Activated B cell treated with CpG ODN at 0.5 μM for 24 hours (primary cell): ENCODE measurements around the gene CHRNA5. TPM values are rescaled to one million over a fixed set of nuclear protein-coding genes. Genes with fewer than 3 reads are reported as not detected.

Experiments
- ATAC-seq: fragments of 200-7000 bp; cut with Tn5 transposase; one replicate; pipeline ENCODE4 v1.10.0; 2021; ENCODE audit warnings: low read depth, mild to moderate bottlenecking, moderate library complexity
- CTCF ChIA-PET: fragments of 350-600 bp; sonication (Branson Sonifier 250); formaldehyde crosslinking; loops from one replicate; lab custom pipeline; 2021; ENCODE audit warnings: antibody characterized with exemption; lab: Charles Lee
- POLR2A ChIA-PET: fragments of 350-600 bp; sonication (Branson Sonifier 250); formaldehyde crosslinking; loops from one replicate; lab custom pipeline; 2021; ENCODE audit warnings: antibody characterized with exemption; lab: Charles Lee
- DNase-seq: peaks from one replicate; pipeline ENCODE4 v3.0.0; 2022
- H3K27ac Mint-ChIP-seq: one replicate; pipeline ENCODE4 v1.8.0; 2020; ENCODE audit warnings: mixed read lengths
- H3K27me3 Mint-ChIP-seq: one replicate; pipeline ENCODE4 v1.8.0; 2021; ENCODE audit warnings: mixed read lengths
- H3K36me3 Mint-ChIP-seq: one replicate; pipeline ENCODE4 v1.8.0; 2021; ENCODE audit warnings: low read depth, mixed read lengths
- H3K4me1 Mint-ChIP-seq: one replicate; pipeline ENCODE4 v1.8.0; 2021; ENCODE audit warnings: mixed read lengths
- H3K4me3 Mint-ChIP-seq: one replicate; pipeline ENCODE4 v1.8.0; 2020; ENCODE audit warnings: mild to moderate bottlenecking, mixed read lengths
- H3K9me3 Mint-ChIP-seq: one replicate; pipeline ENCODE4 v1.8.0; 2020; ENCODE audit warnings: mixed read lengths
- CTCF ChIP-seq: fragments of 200-600 bp; IDR thresholded peaks from one replicate; pipeline ENCODE4 v1.8.0; 2022; ENCODE audit warnings: antibody characterized with exemption, mild to moderate bottlenecking
- intact Hi-C: fragments of 100-400 bp; cut with micrococcal nuclease; formaldehyde crosslinking; loops from one replicate; pipeline ENCODE4 v1.15.1; 2024
- total RNA-seq: library from RNA; stranded (reverse); gene quantifications from 2 replicates; pipeline ENCODE4 v1.2.3, GENCODE V29; 2022

The CHRNA5 gene
- total RNA-seq, 1 donor from 2014 or later, result 1.3 TPM

- Mint-ChIP-seq H3K27me3 (peaks cover 48% of the 10 kb centered on the region), H3K4me1 (peaks cover 3% of the 10 kb centered on the region), H3K9me3 (no peaks in the 10 kb centered on the region), H3K27ac (no peak overlapping the region), H3K4me3 (no peak overlapping the region), H3K36me3 (no peaks in the 10 kb centered on the region)
- no peak for TF ChIP-seq CTCF
- CTCF ChIA-PET, result no interaction called here
- intact Hi-C loops, result no loop called here
- ATAC-seq (no peak), DNase-seq (no peak)
- POLR2A ChIA-PET, result no interaction called here
Measured at GRCh38 chr15:78623786-78624497, 58.6 kb downstream of the CHRNA5 start.

- Mint-ChIP-seq H3K4me1 (no peaks in the 10 kb centered on the region), H3K27ac (no peak overlapping the region), H3K27me3 (peaks cover 48% of the 10 kb centered on the region), H3K4me3 (no peak overlapping the region), H3K9me3 (no peaks in the 10 kb centered on the region), H3K36me3 (no peaks in the 10 kb centered on the region)
- DNase-seq (no peak), ATAC-seq (no peak)
- CTCF ChIA-PET, result no interaction called here
- no peak for TF ChIP-seq CTCF
- POLR2A ChIA-PET, result no interaction called here
- intact Hi-C loops, result no loop called here
Measured at GRCh38 chr15:78624651-78625590, 59.6 kb downstream of the CHRNA5 start.

- Mint-ChIP-seq H3K36me3 (no peaks in the 10 kb centered on the region), H3K27me3 (peaks cover 48% of the 10 kb centered on the region), H3K27ac (no peak overlapping the region), H3K4me3 (no peak overlapping the region), H3K9me3 (no peaks in the 10 kb centered on the region), H3K4me1 (no peaks in the 10 kb centered on the region)
- ChIA-PET POLR2A (no interaction called here), CTCF (no interaction called here)
- ATAC-seq (no peak), DNase-seq (no peak)
- intact Hi-C loops, result no loop called here
- no peak for TF ChIP-seq CTCF
Measured at GRCh38 chr15:78625606-78626280, 60.4 kb downstream of the CHRNA5 start.

GRCh38 chr15:78626381-78626995, 61.2 kb downstream of the CHRNA5 start:
- no peak for DNase-seq
- Mint-ChIP-seq H3K36me3 (no peaks in the 10 kb centered on the region), H3K4me1 (no peaks in the 10 kb centered on the region), H3K4me3 (no peak overlapping the region), H3K9me3 (no peaks in the 10 kb centered on the region), H3K27me3 (peaks cover 45% of the 10 kb centered on the region), H3K27ac (no peak overlapping the region)
- ChIA-PET POLR2A (no interaction called here), CTCF (interaction anchor here (0.6 kb wide), 1 partner anchor 83 kb away, joined by 3 read pairs; no protein-coding TSS in a partner anchor)
- intact Hi-C loops, result no loop called here
- no peak for TF ChIP-seq CTCF
- no peak for ATAC-seq
